HEK293 (cell line): ENCODE measurements around the gene TMEM212.

ENCODE experiments used
- CTCF ChIA-PET: fragments of 350-600 bp; formaldehyde crosslinking; extraction: SDS; loops from one replicate; lab custom pipeline; 2021; ENCODE audit warnings: antibody characterized with exemption; lab: Yijun Ruan, JAX
- POLR2A ChIA-PET: fragments of 300-600 bp; formaldehyde crosslinking; extraction: SDS; loops from one replicate; lab custom pipeline; 2020; ENCODE audit warnings: antibody characterized with exemption, inconsistent platforms; lab: Yijun Ruan, JAX
- H3K27ac ChIP-seq: fragments of 200-500 bp; sonication (Bioruptor generic); 2 replicates; pipeline ENCODE4 v1.5.1; 2014; ENCODE audit warnings: low read depth, low read length, control low read depth, inconsistent platforms; ENCODE audit errors: extremely low read depth
- H3K36me3 ChIP-seq, 2 experiments: fragments of 200-500 bp in 1 of 2; sonication (Bioruptor generic) in 1 of 2; 1 replicate in 1 of 2; 2 replicates in 1 of 2; pipeline ENCODE4 v1.5.1; 2014 to 2017; ENCODE audit warnings: inconsistent platforms in 2 of 2, low read length in 2 of 2; ENCODE audit not compliant: control insufficient read depth in 2 of 2, insufficient read depth in 1 of 2
- H3K4me1 ChIP-seq: fragments of 200-500 bp; sonication (Bioruptor generic); 2 replicates; pipeline ENCODE4 v1.5.1; 2014; ENCODE audit warnings: mild to moderate bottlenecking, low read length, inconsistent platforms; ENCODE audit not compliant: control insufficient read depth, insufficient read depth
- H3K4me3 ChIP-seq: 2 replicates; pipeline ENCODE4 v1.5.1; 2011; ENCODE audit warnings: low read depth, mild to moderate bottlenecking, control low read depth, low read length, moderate library complexity
- H3K9me3 ChIP-seq: fragments of 200-500 bp; sonication (Bioruptor generic); 2 replicates; pipeline ENCODE4 v1.5.1; 2014; ENCODE audit warnings: low read depth, low read length, inconsistent platforms; ENCODE audit not compliant: control insufficient read depth, insufficient read depth
- HOXA7 ChIP-seq: sonication (generic); formaldehyde crosslinking; IDR thresholded peaks from 2 replicates; pipeline ENCODE4 v1.8.1; 2022; ENCODE audit warnings: missing genetic modification reagents, borderline replicate concordance
- IKZF3 ChIP-seq: fragments of 450-650 bp; IDR thresholded peaks from 2 replicates; pipeline ENCODE4 v1.5.0; 2018; ENCODE audit warnings: missing biosample characterization, mild to moderate bottlenecking, missing genetic modification characterization, moderate library complexity
- KLF8 ChIP-seq: fragments of 450-650 bp; formaldehyde crosslinking; IDR thresholded peaks from 2 replicates; pipeline ENCODE4 v1.5.1; 2016; ENCODE audit warnings: missing biosample characterization, missing genetic modification characterization
- PRDM1 ChIP-seq: fragments of 450-650 bp; formaldehyde crosslinking; IDR thresholded peaks from 2 replicates; pipeline ENCODE4; 2016; ENCODE audit warnings: missing biosample characterization, missing genetic modification characterization
- ZBTB21 ChIP-seq: fragments of 450-650 bp; formaldehyde crosslinking; IDR thresholded peaks from 2 replicates; pipeline ENCODE4 v1.5.1; 2017; ENCODE audit warnings: missing biosample characterization, missing genetic modification characterization
- ZFHX2 ChIP-seq: fragments of 450-650 bp; formaldehyde crosslinking; conservative IDR thresholded peaks from 2 replicates; pipeline ENCODE4 v1.5.1; 2016; ENCODE audit warnings: missing biosample characterization, missing genetic modification characterization
- ZIC2 ChIP-seq: fragments of 450-650 bp; formaldehyde crosslinking; IDR thresholded peaks from 2 replicates; pipeline ENCODE4 v1.5.1; 2016; ENCODE audit warnings: missing biosample characterization, missing genetic modification characterization
- ZNF211 ChIP-seq: fragments of 450-650 bp; formaldehyde crosslinking; IDR thresholded peaks from 2 replicates; pipeline ENCODE4 v1.5.1; 2016; ENCODE audit warnings: low read depth, missing biosample characterization, missing genetic modification characterization
- ZNF24 ChIP-seq: fragments of 450-650 bp; formaldehyde crosslinking; IDR thresholded peaks from 2 replicates; pipeline ENCODE4 v1.5.1; 2016; ENCODE audit warnings: missing biosample characterization, missing genetic modification characterization
- ZNF324 ChIP-seq: fragments of 450-650 bp; formaldehyde crosslinking; IDR thresholded peaks from 2 replicates; pipeline ENCODE4 v1.5.1; 2016; ENCODE audit warnings: missing biosample characterization, missing genetic modification characterization
- ZNF335 ChIP-seq: fragments of 450-650 bp; formaldehyde crosslinking; conservative IDR thresholded peaks from 2 replicates; pipeline ENCODE4 v1.5.1; 2016; ENCODE audit warnings: missing biosample characterization, missing genetic modification characterization
- ZNF366 ChIP-seq: fragments of 450-650 bp; formaldehyde crosslinking; conservative IDR thresholded peaks from 2 replicates; pipeline ENCODE4 v1.5.1; 2016; ENCODE audit warnings: missing biosample characterization, missing genetic modification characterization
- ZNF416 ChIP-seq: fragments of 450-650 bp; formaldehyde crosslinking; IDR thresholded peaks from 2 replicates; pipeline ENCODE4 v1.5.1; 2016; ENCODE audit warnings: missing biosample characterization, missing genetic modification characterization
- ZNF548 ChIP-seq: fragments of 450-650 bp; formaldehyde crosslinking; IDR thresholded peaks from 2 replicates; pipeline ENCODE4 v1.5.1; 2016; ENCODE audit warnings: missing biosample characterization, missing genetic modification characterization
- ZNF596 ChIP-seq: fragments of 450-650 bp; IDR thresholded peaks from 2 replicates; pipeline ENCODE4 v1.5.0; 2018; ENCODE audit warnings: missing biosample characterization, mild to moderate bottlenecking, missing genetic modification characterization, moderate library complexity
- ZNF600 ChIP-seq: fragments of 450-650 bp; formaldehyde crosslinking; IDR thresholded peaks from 2 replicates; pipeline ENCODE4 v1.5.1; 2016; ENCODE audit warnings: missing biosample characterization, missing genetic modification characterization
- ZNF629 ChIP-seq: fragments of 450-650 bp; formaldehyde crosslinking; IDR thresholded peaks from 2 replicates; pipeline ENCODE4 v1.5.1; 2017; ENCODE audit warnings: missing biosample characterization, missing genetic modification characterization
- ZNF654 ChIP-seq: fragments of 450-650 bp; formaldehyde crosslinking; IDR thresholded peaks from 2 replicates; pipeline ENCODE4 v1.5.1; 2016; ENCODE audit warnings: low read depth, missing biosample characterization, missing genetic modification characterization
- ZNF664 ChIP-seq: fragments of 450-650 bp; formaldehyde crosslinking; IDR thresholded peaks from 2 replicates; pipeline ENCODE4 v1.5.1; 2016; ENCODE audit warnings: missing biosample characterization, missing genetic modification characterization
- ZNF76 ChIP-seq: fragments of 450-650 bp; formaldehyde crosslinking; IDR thresholded peaks from 2 replicates; pipeline ENCODE4; 2016; ENCODE audit warnings: low read depth, missing biosample characterization, missing genetic modification characterization, borderline replicate concordance
- ZNF791 ChIP-seq: fragments of 450-650 bp; formaldehyde crosslinking; IDR thresholded peaks from 2 replicates; pipeline ENCODE4 v1.5.1; 2016; ENCODE audit warnings: missing biosample characterization, missing genetic modification characterization
- ZSCAN16 ChIP-seq: fragments of 450-650 bp; formaldehyde crosslinking; IDR thresholded peaks from 2 replicates; pipeline ENCODE4 v1.5.1; 2016; ENCODE audit warnings: missing biosample characterization, missing genetic modification characterization
- ZSCAN30 ChIP-seq: fragments of 450-650 bp; IDR thresholded peaks from 2 replicates; pipeline ENCODE4 v1.5.1; 2018; ENCODE audit warnings: missing biosample characterization, mild to moderate bottlenecking, missing genetic modification characterization, moderate library complexity
- TF ChIP-seq, protein P1 (sequence below): fragments of 450-650 bp; formaldehyde crosslinking; IDR thresholded peaks from 2 replicates; pipeline ENCODE4 v1.5.1; 2016; ENCODE audit warnings: missing biosample characterization, missing genetic modification characterization
- TF ChIP-seq, protein P2 (sequence below): fragments of 450-650 bp; formaldehyde crosslinking; IDR thresholded peaks from 2 replicates; pipeline ENCODE4 v1.5.0; 2017; ENCODE audit warnings: missing biosample characterization, missing genetic modification characterization, borderline replicate concordance
- TF ChIP-seq, protein P3 (sequence below): fragments of 450-650 bp; formaldehyde crosslinking; IDR thresholded peaks from 2 replicates; pipeline ENCODE4 v1.5.1; 2016; ENCODE audit warnings: missing biosample characterization, missing genetic modification characterization

The TMEM212 gene

DNA sequence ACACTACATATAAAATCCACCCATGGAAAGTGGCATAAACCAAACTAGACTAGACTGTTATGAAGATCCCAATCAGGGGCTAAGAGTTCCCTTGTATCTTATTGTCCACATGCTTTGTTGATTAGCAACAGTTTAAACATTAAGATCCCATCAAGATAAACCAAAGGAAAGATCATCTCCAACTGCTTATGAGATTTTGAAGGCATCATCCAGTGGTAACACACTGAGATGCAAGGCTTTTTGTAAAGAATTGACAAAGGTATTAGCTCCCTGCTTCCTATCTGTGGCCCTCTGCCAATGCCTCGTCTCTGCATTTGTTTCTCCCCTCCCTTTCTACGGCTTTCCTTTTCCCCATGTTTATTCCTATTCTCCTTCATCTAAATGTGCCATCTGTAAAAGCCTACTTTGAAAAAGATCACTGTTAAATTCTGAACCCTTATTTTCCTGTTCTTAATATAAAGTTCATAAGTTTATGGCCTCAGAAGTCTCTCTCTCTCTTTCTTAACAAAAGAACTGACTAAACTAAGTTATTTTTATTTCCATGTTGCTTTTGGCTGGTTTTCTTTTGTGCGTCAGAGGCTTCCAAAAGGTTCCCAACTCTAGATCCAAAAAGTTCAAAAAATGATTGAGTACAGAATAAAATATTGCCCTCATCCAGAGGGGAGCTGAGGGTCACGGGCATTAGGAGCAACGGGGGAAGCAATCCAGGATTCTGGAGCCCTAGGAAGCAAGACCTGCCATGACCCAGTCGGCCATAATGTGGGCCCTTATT, 38.3 kb upstream of the TMEM212 start:
- no peaks in the 10 kb centered on the region for H3K9me3 ChIP-seq
- CTCF ChIA-PET: no interaction called here
- TF ChIP-seq ZNF791 (no peak), ZNF600 (tag by site-specific recombination) (0 out of 2 replicates have a peak, but pooled peaks have one; percentile 17)
- POLR2A ChIA-PET: no interaction called here
- H3K4me3 ChIP-seq: no peak overlapping the region
- H3K4me1 ChIP-seq: peaks cover 4% of the 10 kb centered on the region; the same call in 1 of the 2 replicates
- H3K36me3 ChIP-seq: no peaks in the 10 kb centered on the region
- no peak overlapping the region for H3K27ac ChIP-seq

DNA sequence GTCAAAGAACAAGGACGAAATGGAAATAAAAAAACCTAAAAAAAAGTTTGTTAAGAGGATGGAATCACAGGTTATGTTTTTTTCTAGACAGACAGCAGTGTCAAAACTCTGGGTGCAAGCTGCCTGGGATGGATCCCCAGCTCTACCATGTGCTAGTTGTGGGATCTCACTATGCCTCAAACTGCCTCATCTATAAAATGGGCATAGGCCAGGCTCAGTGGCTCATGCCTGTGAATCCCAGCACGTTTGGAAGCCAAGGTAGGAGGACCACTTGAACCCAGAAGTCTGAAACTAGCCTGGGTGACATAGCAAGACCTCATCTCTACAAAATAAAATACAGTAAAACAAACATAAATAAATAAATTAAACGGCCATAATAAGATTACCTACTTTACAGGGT, 37.5 kb upstream of the TMEM212 start:
- POLR2A ChIA-PET: no interaction called here
- 0 out of 2 replicates have a peak, but pooled peaks have one; percentile 27 for TF ChIP-seq ZNF664 (tag by site-specific recombination)
- TF ChIP-seq KLF8 (tag by site-specific recombination): no peak
- TF ChIP-seq ZNF335 (tag by site-specific recombination): no peak
- TF ChIP-seq, protein P1, sequence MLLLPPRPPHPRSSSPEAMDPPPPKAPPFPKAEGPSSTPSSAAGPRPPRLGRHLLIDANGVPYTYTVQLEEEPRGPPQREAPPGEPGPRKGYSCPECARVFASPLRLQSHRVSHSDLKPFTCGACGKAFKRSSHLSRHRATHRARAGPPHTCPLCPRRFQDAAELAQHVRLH (tag by site-specific recombination): peak; percentile 41; the same call in 1 of the 2 replicates
- TF ChIP-seq ZSCAN16 (tag by site-specific recombination): no peak
- TF ChIP-seq ZNF416 (tag by site-specific recombination): no peak
- TF ChIP-seq ZIC2 (tag by site-specific recombination): no peak
- TF ChIP-seq, all 188 proteins: peak for 2
- no peak overlapping the region for H3K27ac ChIP-seq
- no peaks in the 10 kb centered on the region for H3K9me3 ChIP-seq
- CTCF ChIA-PET: no interaction called here
- H3K4me1 ChIP-seq: peaks cover 4% of the 10 kb centered on the region; the same call in 1 of the 2 replicates
- no peaks in the 10 kb centered on the region for H3K36me3 ChIP-seq
- H3K4me3 ChIP-seq: no peak overlapping the region

DNA sequence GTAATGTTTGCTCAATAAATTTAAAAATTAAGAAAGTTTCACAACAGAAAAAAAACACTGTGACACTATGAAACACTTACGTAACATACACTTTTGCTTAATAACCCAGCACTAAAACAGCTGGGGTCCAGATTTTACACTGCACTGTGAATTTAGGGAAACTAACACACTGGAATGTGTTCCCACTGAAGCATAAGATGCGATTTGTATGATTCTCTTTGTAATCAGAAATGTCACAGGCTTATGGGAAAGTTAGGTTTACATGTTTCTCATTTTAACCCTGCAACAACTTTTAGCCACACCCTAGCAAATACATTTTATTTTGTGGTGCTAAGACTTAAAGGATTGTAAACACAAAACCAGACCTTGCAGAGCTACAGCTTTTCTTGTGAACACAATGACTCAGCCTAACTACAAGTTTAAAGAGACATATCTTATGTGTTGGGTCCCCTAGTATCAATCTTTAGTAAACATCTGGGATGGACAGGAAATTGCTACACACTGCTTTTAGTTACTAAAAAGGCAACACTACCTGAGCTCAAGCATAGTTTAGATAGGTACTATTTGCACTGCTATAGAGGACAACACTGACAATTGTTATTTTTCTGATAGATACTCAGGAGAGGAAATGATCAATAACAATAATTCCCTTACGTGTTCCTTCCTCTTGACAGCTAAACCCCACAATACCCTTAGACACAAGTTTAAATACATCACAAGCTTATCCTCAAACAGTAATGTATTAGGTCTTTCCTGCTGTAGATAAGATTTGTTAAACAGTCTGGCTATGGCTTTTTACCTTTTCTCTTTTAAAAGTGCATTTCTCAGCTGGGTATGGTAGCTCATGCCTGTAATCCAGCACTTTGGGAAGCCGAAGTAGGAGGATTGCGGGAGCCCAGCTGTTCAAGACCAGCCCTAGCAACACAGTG, 36.7 kb upstream of the TMEM212 start:
- H3K4me1 ChIP-seq: peaks cover 4% of the 10 kb centered on the region; the same call in 1 of the 2 replicates
- POLR2A ChIA-PET: interaction anchor here (0.6 kb wide), 1 partner anchor 60 kb away, joined by 4 read pairs; no protein-coding TSS in a partner anchor
- H3K9me3 ChIP-seq: no peaks in the 10 kb centered on the region
- no peak overlapping the region for H3K27ac ChIP-seq
- no peak overlapping the region for H3K4me3 ChIP-seq
- no peaks in the 10 kb centered on the region for H3K36me3 ChIP-seq
- CTCF ChIA-PET: interaction anchor here (0.6 to 0.8 kb wide), 2 partner anchors 860 to 1827 kb away, joined by 4 to 5 read pairs; no protein-coding TSS in a partner anchor
- TF ChIP-seq PRDM1 (tag by site-specific recombination): 0 out of 2 replicates have a peak, but pooled peaks have one; percentile 15
- TF ChIP-seq ZFHX2 (tag by site-specific recombination): no peak
- no peak for TF ChIP-seq ZNF211
- TF ChIP-seq ZNF548: no peak
- TF ChIP-seq ZNF654 (tag by site-specific recombination): no peak
- TF ChIP-seq ZNF600 (tag by site-specific recombination): 0 out of 2 replicates have a peak, but pooled peaks have one; percentile 27
- TF ChIP-seq ZNF76 (tag by site-specific recombination): no peak
- TF ChIP-seq ZNF24 (tag by site-specific recombination): peak; percentile 46; the same call in 1 of the 2 replicates
- TF ChIP-seq, protein P2, sequence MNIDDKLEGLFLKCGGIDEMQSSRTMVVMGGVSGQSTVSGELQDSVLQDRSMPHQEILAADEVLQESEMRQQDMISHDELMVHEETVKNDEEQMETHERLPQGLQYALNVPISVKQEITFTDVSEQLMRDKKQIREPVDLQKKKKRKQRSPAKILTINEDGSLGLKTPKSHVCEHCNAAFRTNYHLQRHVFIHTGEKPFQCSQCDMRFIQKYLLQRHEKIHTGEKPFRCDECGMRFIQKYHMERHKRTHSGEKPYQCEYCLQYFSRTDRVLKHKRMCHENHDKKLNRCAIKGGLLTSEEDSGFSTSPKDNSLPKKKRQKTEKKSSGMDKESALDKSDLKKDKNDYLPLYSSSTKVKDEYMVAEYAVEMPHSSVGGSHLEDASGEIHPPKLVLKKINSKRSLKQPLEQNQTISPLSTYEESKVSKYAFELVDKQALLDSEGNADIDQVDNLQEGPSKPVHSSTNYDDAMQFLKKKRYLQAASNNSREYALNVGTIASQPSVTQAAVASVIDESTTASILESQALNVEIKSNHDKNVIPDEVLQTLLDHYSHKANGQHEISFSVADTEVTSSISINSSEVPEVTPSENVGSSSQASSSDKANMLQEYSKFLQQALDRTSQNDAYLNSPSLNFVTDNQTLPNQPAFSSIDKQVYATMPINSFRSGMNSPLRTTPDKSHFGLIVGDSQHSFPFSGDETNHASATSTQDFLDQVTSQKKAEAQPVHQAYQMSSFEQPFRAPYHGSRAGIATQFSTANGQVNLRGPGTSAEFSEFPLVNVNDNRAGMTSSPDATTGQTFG: no peak
- no peak for TF ChIP-seq ZNF596
- TF ChIP-seq ZNF324: no peak
- peak; percentile 33; the same call in 1 of the 2 replicates for TF ChIP-seq ZNF366 (tag by site-specific recombination)
- peak; percentile 82 for TF ChIP-seq IKZF3 (tag by site-specific recombination)
- TF ChIP-seq HOXA7 (CRISPR knock-in tag): no peak
- TF ChIP-seq ZBTB21: peak; percentile 49; the same call in 1 of the 2 replicates
- TF ChIP-seq, protein P3, sequence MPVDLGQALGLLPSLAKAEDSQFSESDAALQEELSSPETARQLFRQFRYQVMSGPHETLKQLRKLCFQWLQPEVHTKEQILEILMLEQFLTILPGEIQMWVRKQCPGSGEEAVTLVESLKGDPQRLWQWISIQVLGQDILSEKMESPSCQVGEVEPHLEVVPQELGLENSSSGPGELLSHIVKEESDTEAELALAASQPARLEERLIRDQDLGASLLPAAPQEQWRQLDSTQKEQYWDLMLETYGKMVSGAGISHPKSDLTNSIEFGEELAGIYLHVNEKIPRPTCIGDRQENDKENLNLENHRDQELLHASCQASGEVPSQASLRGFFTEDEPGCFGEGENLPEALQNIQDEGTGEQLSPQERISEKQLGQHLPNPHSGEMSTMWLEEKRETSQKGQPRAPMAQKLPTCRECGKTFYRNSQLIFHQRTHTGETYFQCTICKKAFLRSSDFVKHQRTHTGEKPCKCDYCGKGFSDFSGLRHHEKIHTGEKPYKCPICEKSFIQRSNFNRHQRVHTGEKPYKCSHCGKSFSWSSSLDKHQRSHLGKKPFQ: peak; percentile 57
- TF ChIP-seq ZSCAN30: no peak
- peak; percentile 73 for TF ChIP-seq ZNF629 (tag by site-specific recombination)
